ENCODE results near the gene RANBP3. TPM values are rescaled to one million over a fixed set of nuclear protein-coding genes. Genes with fewer than 3 reads are reported as not detected.

Gene RANBP3
- total RNA-seq, 1 donor from 2014 or later, result 98.5 TPM

DNA sequence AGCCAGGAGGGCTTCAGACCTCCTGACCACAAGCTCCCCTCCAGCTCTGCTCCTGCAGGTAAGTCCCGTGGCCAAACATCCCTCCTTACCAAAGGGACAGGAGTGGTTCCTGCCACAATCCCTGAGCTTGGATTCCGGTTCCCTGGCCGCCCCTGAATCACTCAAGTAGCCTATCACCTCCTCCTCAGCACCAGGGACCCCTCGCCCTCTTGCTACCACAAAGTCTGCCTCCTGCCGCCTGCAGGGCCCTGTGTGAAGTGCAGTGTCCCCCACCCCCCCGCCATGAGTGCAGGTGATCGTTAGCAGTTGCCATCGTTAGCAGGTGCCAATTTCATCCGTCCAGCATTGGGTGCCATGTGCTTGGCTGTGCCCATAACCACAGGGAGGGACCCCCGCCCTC is 40.8 kb upstream of the RANBP3 start:
- ATAC-seq (ENCODE audit: low read depth) (no peak), DNase-seq (no peak)
- POLR2A ChIA-PET, result no interaction called here
- intact Hi-C loops (cut with micrococcal nuclease), result no loop called here
- no peak overlapping the region for H3K27ac Mint-ChIP-seq
- H3K36me3 Mint-ChIP-seq (ENCODE audit: low read depth), result no peaks in the 10 kb centered on the region
- H3K4me3 Mint-ChIP-seq, result no peak overlapping the region
- TF ChIP-seq, protein P1, sequence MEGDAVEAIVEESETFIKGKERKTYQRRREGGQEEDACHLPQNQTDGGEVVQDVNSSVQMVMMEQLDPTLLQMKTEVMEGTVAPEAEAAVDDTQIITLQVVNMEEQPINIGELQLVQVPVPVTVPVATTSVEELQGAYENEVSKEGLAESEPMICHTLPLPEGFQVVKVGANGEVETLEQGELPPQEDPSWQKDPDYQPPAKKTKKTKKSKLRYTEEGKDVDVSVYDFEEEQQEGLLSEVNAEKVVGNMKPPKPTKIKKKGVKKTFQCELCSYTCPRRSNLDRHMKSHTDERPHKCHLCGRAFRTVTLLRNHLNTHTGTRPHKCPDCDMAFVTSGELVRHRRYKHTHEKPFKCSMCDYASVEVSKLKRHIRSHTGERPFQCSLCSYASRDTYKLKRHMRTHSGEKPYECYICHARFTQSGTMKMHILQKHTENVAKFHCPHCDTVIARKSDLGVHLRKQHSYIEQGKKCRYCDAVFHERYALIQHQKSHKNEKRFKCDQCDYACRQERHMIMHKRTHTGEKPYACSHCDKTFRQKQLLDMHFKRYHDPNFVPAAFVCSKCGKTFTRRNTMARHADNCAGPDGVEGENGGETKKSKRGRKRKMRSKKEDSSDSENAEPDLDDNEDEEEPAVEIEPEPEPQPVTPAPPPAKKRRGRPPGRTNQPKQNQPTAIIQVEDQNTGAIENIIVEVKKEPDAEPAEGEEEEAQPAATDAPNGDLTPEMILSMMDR (IDR thresholded peaks at IDR 0.05), result no peak
- no peaks in the 10 kb centered on the region for H3K9me3 Mint-ChIP-seq
- CTCF ChIA-PET, result interaction anchor here (1.1 to 1.6 kb wide), 2 partner anchors 30 to 52 kb away, joined by 3 to 6 read pairs; no protein-coding TSS in a partner anchor
- H3K4me1 Mint-ChIP-seq, result no peaks in the 10 kb centered on the region
- peaks cover 3% of the 10 kb centered on the region for H3K27me3 Mint-ChIP-seq

DNA sequence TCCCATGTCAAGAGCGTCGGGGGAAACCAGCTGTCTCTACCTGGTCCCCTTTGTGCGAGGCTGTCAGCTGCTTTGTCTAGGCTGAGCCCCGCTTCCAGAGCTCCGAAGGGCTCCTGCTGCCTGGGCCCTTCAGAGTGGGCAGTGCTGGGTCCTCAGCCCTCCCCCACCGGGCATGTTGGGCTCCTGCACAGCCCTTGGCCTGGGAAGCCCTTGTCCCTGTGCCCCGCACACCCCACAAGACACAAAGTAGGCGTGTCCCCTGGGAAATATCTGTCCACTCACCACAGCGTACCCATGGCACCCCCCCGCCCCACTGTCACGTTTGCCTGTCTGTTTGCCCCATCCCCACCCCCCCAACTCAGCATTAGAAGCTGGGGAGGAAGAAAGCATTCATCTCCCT is 39.6 kb upstream of the RANBP3 start:
- Mint-ChIP-seq H3K27ac (no peak overlapping the region), H3K4me3 (no peak overlapping the region), H3K27me3 (peaks cover 3% of the 10 kb centered on the region), H3K4me1 (no peaks in the 10 kb centered on the region), H3K9me3 (no peaks in the 10 kb centered on the region), H3K36me3 (ENCODE audit: low read depth) (no peaks in the 10 kb centered on the region)
- CTCF ChIA-PET, result no interaction called here
- intact Hi-C loops (cut with micrococcal nuclease), result no loop called here
- POLR2A ChIA-PET, result no interaction called here
- DNase-seq, result no peak
- TF ChIP-seq, protein P1 (IDR thresholded peaks at IDR 0.05), result no peak
- ATAC-seq (ENCODE audit: low read depth), result no peak

DNA sequence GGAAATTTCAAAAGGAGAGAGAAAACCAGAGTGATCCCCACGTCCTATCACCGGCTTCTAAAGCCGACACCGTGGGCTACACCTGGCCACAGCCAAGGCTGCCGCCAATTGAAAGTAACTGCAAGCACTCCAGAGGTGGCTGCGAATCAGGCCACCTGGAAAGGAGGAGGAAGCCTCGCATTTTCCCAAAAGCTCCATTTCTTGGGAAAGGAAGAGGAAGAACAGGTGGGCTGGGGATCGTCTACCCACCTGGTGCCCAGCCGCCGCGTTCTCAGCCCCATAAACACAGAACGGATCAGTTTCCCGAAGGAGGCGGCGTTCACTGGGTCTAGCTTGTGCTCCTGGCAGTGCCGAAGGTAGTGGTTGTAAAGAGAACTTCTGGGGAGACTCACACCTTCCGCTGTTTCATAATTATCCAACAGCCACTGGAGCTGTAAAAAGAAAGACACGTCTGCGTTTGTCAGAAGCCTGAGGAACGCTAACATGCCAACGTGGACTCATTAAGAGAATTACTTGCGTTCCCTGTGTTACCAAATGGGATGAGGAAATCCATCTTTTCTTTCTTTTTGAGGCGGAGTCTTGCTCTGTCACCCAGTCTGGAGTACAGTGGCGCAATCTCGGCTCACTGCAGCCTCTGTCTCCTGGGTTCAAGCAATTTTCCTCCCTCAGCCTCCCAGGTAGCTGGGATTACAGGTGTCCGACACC is 38.1 kb upstream of the RANBP3 start:
- ChIA-PET CTCF (no interaction called here), POLR2A (no interaction called here)
- Mint-ChIP-seq H3K4me1 (no peaks in the 10 kb centered on the region), H3K9me3 (no peaks in the 10 kb centered on the region), H3K27ac (no peak overlapping the region), H3K36me3 (ENCODE audit: low read depth) (no peaks in the 10 kb centered on the region), H3K27me3 (no peaks in the 10 kb centered on the region), H3K4me3 (no peak overlapping the region)
- ATAC-seq (ENCODE audit: low read depth) (no peak), DNase-seq (no peak)
- TF ChIP-seq, protein P1 (IDR thresholded peaks at IDR 0.05), result no peak
- intact Hi-C loops (cut with micrococcal nuclease), result no loop called here

- ChIA-PET CTCF (no interaction called here), POLR2A (no interaction called here)
- H3K27ac Mint-ChIP-seq, result no peak overlapping the region
- H3K27me3 Mint-ChIP-seq, result no peaks in the 10 kb centered on the region
- H3K36me3 Mint-ChIP-seq (ENCODE audit: low read depth), result no peaks in the 10 kb centered on the region
- no peaks in the 10 kb centered on the region for H3K9me3 Mint-ChIP-seq
- ATAC-seq (ENCODE audit: low read depth), result no peak
- intact Hi-C loops (cut with micrococcal nuclease), result no loop called here
- TF ChIP-seq, protein P1 (IDR thresholded peaks at IDR 0.05), result no peak
- DNase-seq, result no peak
- no peaks in the 10 kb centered on the region for H3K4me1 Mint-ChIP-seq
- no peak overlapping the region for H3K4me3 Mint-ChIP-seq
Measured at GRCh38 chr19:6014551-6015135, 36.7 kb upstream of the RANBP3 start.

- POLR2A ChIA-PET, result interaction anchor here (0.6 kb wide), 1 partner anchor 275 kb away, joined by 8 read pairs; no protein-coding TSS in a partner anchor
Measured at GRCh38 chr19:6012426-6013170, 34.7 kb upstream of the RANBP3 start.

More at GRCh38 chr19:6012426-6013170, 34.7 kb upstream of the RANBP3 start:
- H3K36me3 Mint-ChIP-seq (ENCODE audit: low read depth), result no peaks in the 10 kb centered on the region
- no peak for DNase-seq
- H3K4me1 Mint-ChIP-seq, result no peaks in the 10 kb centered on the region
- CTCF ChIA-PET, result interaction anchor here (0.6 to 1.0 kb wide), 3 partner anchors 9 to 92 kb away, joined by 3 read pairs; no protein-coding TSS in a partner anchor
- no peak overlapping the region for H3K27ac Mint-ChIP-seq
- ATAC-seq (ENCODE audit: low read depth), result no peak
- H3K27me3 Mint-ChIP-seq, result no peaks in the 10 kb centered on the region
- intact Hi-C loops (cut with micrococcal nuclease), result no loop called here
- H3K4me3 Mint-ChIP-seq, result no peak overlapping the region
- TF ChIP-seq, protein P1 (IDR thresholded peaks at IDR 0.05), result no peak
- no peaks in the 10 kb centered on the region for H3K9me3 Mint-ChIP-seq

Data from activated B cell treated with CpG ODN at 0.5 μM for 24 hours (primary cell).